Immature natural killer cell (primary cell): ENCODE results near the gene TRMT1. TPM values are rescaled to one million over a fixed set of nuclear protein-coding genes. Genes with fewer than 3 reads are reported as not detected.
"Not testable (repeated sequence)": the region's sequence is repeated elsewhere in the genome, so short reads cannot be mapped to it uniquely, and the experiment has no call there.

ENCODE experiments used
- DNase-seq, 3 donors: peaks; one replicate each; pipeline ENCODE4 v3.0.0; 2022; ENCODE audit warnings: mixed read lengths in 1 of 3
- H3K27ac Mint-ChIP-seq, 6 donors: one replicate each; pipeline ENCODE4 v1.8.0; 2020; ENCODE audit warnings: mixed read lengths in 6 of 6, mild to moderate bottlenecking in 5 of 6, inconsistent platforms in 4 of 6, moderate library complexity in 3 of 6
- H3K27me3 Mint-ChIP-seq, 3 donors: one replicate each; pipeline ENCODE4 v1.8.0; 2020 to 2021; ENCODE audit warnings: low read depth in 3 of 3, mild to moderate bottlenecking in 3 of 3, mixed read lengths in 3 of 3, moderate library complexity in 3 of 3, inconsistent platforms in 1 of 3
- H3K36me3 Mint-ChIP-seq, 3 donors: one replicate each; pipeline ENCODE4 v1.8.0; 2020; ENCODE audit warnings: mixed read lengths in 3 of 3, inconsistent platforms in 2 of 3, mild to moderate bottlenecking in 2 of 3
- H3K4me1 Mint-ChIP-seq, 2 donors: one replicate each; pipeline ENCODE4 v1.8.0; 2020; ENCODE audit warnings: inconsistent platforms in 2 of 2, mild to moderate bottlenecking in 2 of 2, mixed read lengths in 2 of 2, moderate library complexity in 1 of 2
- H3K4me3 Mint-ChIP-seq, 5 donors: one replicate each; pipeline ENCODE4 v1.8.0; 2020; ENCODE audit warnings: mild to moderate bottlenecking in 5 of 5, mixed read lengths in 5 of 5, inconsistent platforms in 3 of 5, moderate library complexity in 3 of 5
- H3K9me3 Mint-ChIP-seq, 6 donors: one replicate each; pipeline ENCODE4 v1.8.0; 2020; ENCODE audit warnings: mild to moderate bottlenecking in 6 of 6, mixed read lengths in 6 of 6, inconsistent platforms in 4 of 6, moderate library complexity in 3 of 6
- polyA plus RNA-seq, 3 donors: library from polyadenylated mRNA; unstranded; fragments of 300-500 nt; fragmentation: Illumina TruSeq; gene quantifications; one replicate each; pipeline ENCODE4 v1.2.3, GENCODE V29; 2021

TRMT1 gene
- polyA plus RNA-seq, 3 donors from 2014 or later = 13.2 to 16.5 (median 16.3) TPM

- Mint-ChIP-seq H3K4me3 (peak overlapping the region; percentile 93 to 99 (median 97)), H3K9me3 (no peaks in the 10 kb centered on the region), H3K36me3 (peaks cover 3 to 13% (median 11%) of the 10 kb centered on the region in 3 donors), H3K27me3 (peaks cover 39 to 56% (median 46%) of the 10 kb centered on the region in 3 donors), H3K4me1 (peaks cover 57 to 63% of the 10 kb centered on the region in 2 donors), H3K27ac (peak overlapping the region; percentile 97 to 99 (median 98))
- DNase-seq = peak; percentile 71 to 81 (median 76)
These were observed 37.8 kb upstream of the TRMT1 start for GRCh38 chr19:13154241-13154778.

- peaks cover 39 to 52% (median 46%) of the 10 kb centered on the region in 3 donors for H3K27me3 Mint-ChIP-seq
- peaks cover 61 to 69% of the 10 kb centered on the region in 2 donors for H3K4me1 Mint-ChIP-seq
- no peak for DNase-seq
These were observed 37.2 kb upstream of the TRMT1 start for GRCh38 chr19:13153569-13154240.

GRCh38 chr19:13152974-13153568, 36.5 kb upstream of the TRMT1 start:
- Mint-ChIP-seq H3K4me3 (peak overlapping the region; percentile 93 to 99 (median 97)), H3K36me3 (peaks cover 3 to 13% (median 11%) of the 10 kb centered on the region in 3 donors), H3K9me3 (no peaks in the 10 kb centered on the region), H3K27ac (peak overlapping the region; percentile 95 to 99 (median 98)), H3K4me1 (peaks cover 58 to 67% of the 10 kb centered on the region in 2 donors), H3K27me3 (peaks cover 39 to 52% (median 46%) of the 10 kb centered on the region in 3 donors)
- DNase-seq = peak; percentile 98

More at GRCh38 chr19:13153569-13154240, 37.2 kb upstream of the TRMT1 start:
- H3K9me3 Mint-ChIP-seq = no peaks in the 10 kb centered on the region
- H3K4me3 Mint-ChIP-seq = peak overlapping the region; percentile 93 to 99 (median 97)
- peak overlapping the region; percentile 97 to 99 (median 98) for H3K27ac Mint-ChIP-seq
- peaks cover 3 to 13% (median 11%) of the 10 kb centered on the region in 3 donors for H3K36me3 Mint-ChIP-seq

DNA sequence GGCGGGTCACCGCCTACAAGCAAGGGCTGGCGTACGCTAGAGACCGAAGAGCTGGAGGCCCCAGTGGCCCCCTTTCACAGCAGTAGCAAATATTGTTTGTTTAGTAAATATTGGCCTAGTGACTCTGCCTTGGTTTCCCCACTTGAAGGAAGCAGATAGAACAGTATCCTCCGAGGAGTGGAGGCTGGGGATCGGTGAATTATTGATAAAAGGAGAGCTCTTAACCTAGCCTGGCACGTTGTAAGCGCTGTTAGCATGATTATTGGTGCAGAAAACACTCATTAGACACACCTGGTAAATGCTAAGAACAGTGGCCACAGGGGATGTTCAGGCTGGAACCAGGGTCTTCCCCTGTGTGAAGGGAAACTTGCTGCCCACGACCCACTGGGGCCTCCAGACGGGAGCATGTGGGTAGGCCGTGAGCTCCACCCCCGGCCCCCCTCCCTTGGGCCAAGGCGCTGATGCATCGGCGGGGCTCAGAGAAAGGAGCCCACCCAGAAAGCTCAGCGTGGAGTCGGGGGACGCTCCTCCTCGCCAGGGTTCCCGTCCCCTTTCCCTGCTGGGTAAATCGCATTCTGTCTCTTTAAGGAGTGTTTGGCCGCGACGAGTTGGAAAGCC, 35.9 kb upstream of the TRMT1 start:
- Mint-ChIP-seq H3K27ac (peak overlapping the region; percentile 95 to 99 (median 98)), H3K4me1 (peaks cover 52 to 61% of the 10 kb centered on the region in 2 donors), H3K4me3 (peak overlapping the region; percentile 93 to 99 (median 97)), H3K9me3 (no peaks in the 10 kb centered on the region), H3K36me3 (peaks cover 3 to 13% (median 11%) of the 10 kb centered on the region in 3 donors), H3K27me3 (peaks cover 39 to 52% (median 46%) of the 10 kb centered on the region in 3 donors)
- DNase-seq = no peak

GRCh38 chr19:13151605-13152355, 35.2 kb upstream of the TRMT1 start:
- peak overlapping the region; percentile 93 to 99 (median 97) for H3K4me3 Mint-ChIP-seq
- DNase-seq = peak; percentile 96 to 97 (median 97)
- no peaks in the 10 kb centered on the region for H3K9me3 Mint-ChIP-seq
- peaks cover 50 to 58% of the 10 kb centered on the region in 2 donors for H3K4me1 Mint-ChIP-seq
- H3K27me3 Mint-ChIP-seq = peaks cover 38 to 51% (median 45%) of the 10 kb centered on the region in 3 donors
- peak overlapping the region; percentile 95 to 99 (median 98) for H3K27ac Mint-ChIP-seq
- H3K36me3 Mint-ChIP-seq = peaks cover 3 to 16% (median 11%) of the 10 kb centered on the region in 3 donors

GRCh38 chr19:13150931-13151604, 34.5 kb upstream of the TRMT1 start:
- no peak for DNase-seq

GRCh38 chr19:13150187-13150930, 33.8 kb upstream of the TRMT1 start, which contains the start of the genes IER2 and STX10:
Gene IER2, plus strand, starts transcription at chr19:13150411. Its CDS starts 2,776 bp downstream, at chr19:13153187.
Gene STX10, minus strand, starts transcription at chr19:13150375. Its CDS starts 202 bp downstream, at chr19:13150173.
- Mint-ChIP-seq H3K4me1 (peaks cover 40 to 46% of the 10 kb centered on the region in 2 donors), H3K4me3 (peak within 1 kb of the TSS; percentile 93 to 99 (median 97)), H3K9me3 (no peaks in the 10 kb centered on the region), H3K36me3 (peaks cover 3 to 17% (median 11%) of the 10 kb centered on the region in 3 donors), H3K27me3 (peaks cover 35 to 42% (median 35%) of the 10 kb centered on the region in 3 donors), H3K27ac (peak within 1 kb of the TSS; percentile 90 to 99 (median 98))
- DNase-seq = peak; percentile 92 to 93 (median 92)

More at GRCh38 chr19:13150931-13151604, 34.5 kb upstream of the TRMT1 start:
- Mint-ChIP-seq H3K27ac (peak overlapping the region; percentile 90 to 99 (median 98)), H3K4me3 (peak overlapping the region; percentile 93 to 99 (median 97)), H3K4me1 (peaks cover 43 to 52% of the 10 kb centered on the region in 2 donors), H3K27me3 (peaks cover 38 to 48% (median 39%) of the 10 kb centered on the region in 3 donors), H3K9me3 (no peaks in the 10 kb centered on the region), H3K36me3 (peaks cover 3 to 17% (median 11%) of the 10 kb centered on the region in 3 donors)

DNA sequence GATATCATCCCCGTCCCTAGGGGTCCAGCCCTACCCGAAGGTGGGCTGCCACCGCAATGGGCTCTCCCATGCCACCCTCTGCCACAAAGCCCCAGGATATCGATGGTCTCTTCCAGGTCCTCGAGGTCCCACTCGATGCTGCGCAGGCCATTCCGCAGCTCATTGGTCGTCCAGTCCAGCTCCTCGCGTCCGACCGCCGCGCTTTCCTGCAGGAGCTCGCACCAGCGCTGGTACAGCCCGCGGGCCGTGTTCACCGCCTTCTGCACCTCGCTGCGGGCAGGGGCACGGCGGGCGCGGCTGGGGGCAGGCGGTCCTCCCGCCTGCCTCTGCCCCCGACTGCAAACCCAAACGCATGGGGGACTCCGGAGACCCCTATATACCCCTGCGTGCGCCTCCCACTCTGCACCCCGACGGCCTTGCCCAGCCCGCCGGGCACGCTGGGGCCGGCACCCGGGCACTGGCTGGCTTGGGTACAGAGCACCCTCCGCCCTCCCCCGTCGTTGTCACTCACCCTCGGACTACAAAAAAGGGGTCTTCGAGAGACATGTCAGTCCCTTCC, 33.2 kb upstream of the TRMT1 start:
- Mint-ChIP-seq H3K36me3 (peaks cover 3 to 14% (median 9%) of the 10 kb centered on the region in 3 donors), H3K27ac (peak overlapping the region; percentile 90 to 99 (median 98)), H3K4me3 (peak overlapping the region; percentile 93 to 99 (median 97)), H3K27me3 (peaks cover 28 to 35% (median 28%) of the 10 kb centered on the region in 3 donors), H3K4me1 (peaks cover 35 to 42% of the 10 kb centered on the region in 2 donors), H3K9me3 (no peaks in the 10 kb centered on the region)
- no peak for DNase-seq

DNA sequence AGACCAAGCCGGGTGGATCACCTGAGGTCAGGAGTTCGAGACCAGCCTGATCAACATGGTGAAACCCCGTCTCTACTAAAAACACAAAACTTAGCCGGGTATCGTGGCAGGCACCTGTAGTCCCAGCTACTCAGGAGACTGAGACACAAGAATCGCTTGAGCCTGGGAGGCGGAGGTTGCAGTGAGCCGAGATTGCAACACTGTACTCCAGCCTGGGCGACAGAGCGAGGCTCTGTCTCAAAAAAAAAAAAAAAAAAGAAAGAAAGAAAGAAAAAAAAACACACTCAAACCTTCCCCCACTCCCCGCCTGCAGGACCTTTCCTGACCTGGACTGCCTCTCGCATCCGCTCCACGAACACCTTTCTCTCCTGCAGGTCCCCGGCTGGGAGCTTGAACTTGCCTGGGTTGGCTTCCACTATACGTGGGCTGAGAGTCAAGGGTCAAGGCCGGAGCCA, 32.7 kb upstream of the TRMT1 start:
- Mint-ChIP-seq H3K27ac (peak overlapping the region in 5 of 6 donors; percentile 39 to 67 (median 51)), H3K27me3 (peaks cover 23 to 30% (median 23%) of the 10 kb centered on the region in 3 donors), H3K4me1 (peaks cover 32 to 42% of the 10 kb centered on the region in 2 donors), H3K4me3 (peak overlapping the region; percentile 80 to 99 (median 97))
- H3K9me3 Mint-ChIP-seq, DNase-seq, H3K36me3 Mint-ChIP-seq: not testable (repeated sequence)

- DNase-seq = no peak
- peaks cover 6 to 10% (median 8%) of the 10 kb centered on the region in 3 donors for H3K27me3 Mint-ChIP-seq
- H3K4me1 Mint-ChIP-seq = peaks cover 29 to 31% of the 10 kb centered on the region in 2 donors
- no peaks in the 10 kb centered on the region for H3K9me3 Mint-ChIP-seq
- peaks cover 0 to 4% (median 0%) of the 10 kb centered on the region in 3 donors for H3K36me3 Mint-ChIP-seq
- no peak overlapping the region for H3K27ac Mint-ChIP-seq
- H3K4me3 Mint-ChIP-seq = no peak overlapping the region
These were observed 30.4 kb upstream of the TRMT1 start for GRCh38 chr19:13146763-13147563.
